HG03565 (cell line): ENCODE results near the gene SPINK9.
A peak's percentile ranks its signal among the peaks of the same experiment; 100 is the strongest.

Experiments used
- ATAC-seq: cut with Tn5 transposase; IDR thresholded peaks from one replicate; pipeline ENCODE4 v1.9.1; 2021; ENCODE audit warnings: mild to moderate bottlenecking, moderate library complexity; ENCODE audit not compliant: unreplicated experiment

The SPINK9 gene

GRCh38 chr5:148364343-148364742 lies 29.0 kb downstream of the SPINK9 start:
- no peak for ATAC-seq

- no peak for ATAC-seq
Observed at GRCh38 chr5:148368299-148368698, 32.9 kb downstream of the SPINK9 start.

- no peak for ATAC-seq
Observed at GRCh38 chr5:148372166-148372725, 36.9 kb downstream of the SPINK9 start.

GRCh38 chr5:148372893-148373292 lies 37.5 kb downstream of the SPINK9 start:
- no peak for ATAC-seq

GRCh38 chr5:148374690-148375360 lies 39.5 kb downstream of the SPINK9 start:
- peak; percentile 85 for ATAC-seq

GRCh38 chr5:148376198-148376597 lies 40.8 kb downstream of the SPINK9 start:
- ATAC-seq, result no peak

- ATAC-seq, result no peak
Observed at GRCh38 chr5:148378670-148379069, 43.3 kb downstream of the SPINK9 start.

- no peak for ATAC-seq
Observed at GRCh38 chr5:148379340-148379739, 44.0 kb downstream of the SPINK9 start.

- ATAC-seq, result no peak
Observed at GRCh38 chr5:148381906-148382305, 46.5 kb downstream of the SPINK9 start.

- ATAC-seq, result no peak
Observed at GRCh38 chr5:148382961-148383360, 47.6 kb downstream of the SPINK9 start.

- peak; percentile 99 for ATAC-seq
Observed at GRCh38 chr5:148383564-148384379, 48.4 kb downstream of the SPINK9 start, which contains the start of gene FBXO38. TSS of gene FBXO38 (plus strand) at chr5:148383958. CDS start at chr5:148394777, 10,819 bp downstream.

GRCh38 chr5:148384380-148384737 lies 49.0 kb downstream of the SPINK9 start:
- peak; percentile 22 for ATAC-seq

GRCh38 chr5:148385094-148385493 lies 49.7 kb downstream of the SPINK9 start:
- ATAC-seq, result no peak

GRCh38 chr5:148386041-148386440 lies 50.7 kb downstream of the SPINK9 start:
- ATAC-seq, result no peak

GRCh38 chr5:148387325-148387724 lies 52.0 kb downstream of the SPINK9 start:
- ATAC-seq, result no peak

GRCh38 chr5:148388696-148389095 lies 53.3 kb downstream of the SPINK9 start:
- peak; percentile 46 for ATAC-seq
